Spleen (tissue), 11 donors: ENCODE results near the gene AHNAK2. TPM values are rescaled to one million over a fixed set of nuclear protein-coding genes. Genes with fewer than 3 reads are reported as not detected.
A peak's percentile ranks its signal among the peaks of the same experiment; 100 is the strongest.

Experiments
- DNase-seq: peaks from one replicate; pipeline ENCODE4 v3.0.0-alpha.2; 2020
- H3K27ac ChIP-seq, 8 donors: fragments of 200-600 bp; sonication (generic) in 7 of 8; 1 replicate in 4 of 8; 2 replicates in 4 of 8; pipeline versions ENCODE4 v1.5.0 to v1.8.0; 2016 to 2021; ENCODE audit warnings: inconsistent platforms in 4 of 8, mild to moderate bottlenecking in 4 of 8, moderate library complexity in 1 of 8
- H3K27me3 ChIP-seq, 7 donors: fragments of 200-600 bp; sonication (generic) in 6 of 7; replicated peaks in 1 of 7; 1 replicate in 4 of 7; 2 replicates in 3 of 7; pipeline versions ENCODE4 v1.5.0 to v1.8.0; 2016 to 2021; ENCODE audit warnings: inconsistent platforms in 3 of 7, mild to moderate bottlenecking in 1 of 7
- H3K36me3 ChIP-seq, 6 donors: fragments of 200-600 bp; sonication (generic) in 5 of 6; 1 replicate in 4 of 6; 2 replicates in 2 of 6; pipeline versions ENCODE4 v1.5.0 to v1.8.0; 2016 to 2021; ENCODE audit warnings: inconsistent platforms in 2 of 6
- H3K4me1 ChIP-seq, 6 donors: fragments of 200-600 bp; sonication (generic) in 5 of 6; 1 replicate in 3 of 6; 2 replicates in 3 of 6; pipeline versions ENCODE4 v1.5.0 to v1.8.0; 2016 to 2021; ENCODE audit warnings: inconsistent platforms in 3 of 6
- H3K4me3 ChIP-seq, 8 donors: fragments of 200-600 bp; sonication (generic) in 7 of 8; 1 replicate in 4 of 8; 2 replicates in 4 of 8; pipeline versions ENCODE4 v1.5.0 to v1.8.0; 2016 to 2021; ENCODE audit warnings: inconsistent platforms in 4 of 8, mild to moderate bottlenecking in 4 of 8, moderate library complexity in 2 of 8
- H3K9me3 ChIP-seq, 8 donors: fragments of 200-600 bp; sonication (generic) in 7 of 8; 1 replicate in 4 of 8; 2 replicates in 4 of 8; pipeline versions ENCODE4 v1.5.0 to v1.8.0; 2016 to 2021; ENCODE audit warnings: inconsistent platforms in 4 of 8
- CTCF ChIP-seq, 11 experiments: fragments of 200-600 bp in 7 of 11; fragments of 450-650 bp in 4 of 11; sonication (generic) in 4 of 11; IDR thresholded peaks in 8 of 11; conservative IDR thresholded peaks in 3 of 11; 1 replicate in 7 of 11; 2 replicates in 4 of 11; pipeline versions ENCODE4 v1.4.0 to v1.8.0; 2016 to 2021; ENCODE audit warnings: antibody characterized with exemption in 11 of 11, inconsistent platforms in 4 of 11, mild to moderate bottlenecking in 1 of 11
- POLR2A ChIP-seq, 3 donors: fragments of 450-650 bp; IDR thresholded peaks; one replicate each; pipeline ENCODE4 v1.5.1; 2017; ENCODE audit warnings: antibody characterized with exemption in 3 of 3, mild to moderate bottlenecking in 1 of 3
- POLR2AphosphoS5 ChIP-seq, 3 donors: sonication (generic); formaldehyde crosslinking; IDR thresholded peaks; one replicate each; pipeline ENCODE4 v1.5.1; 2017; ENCODE audit warnings: antibody characterized with exemption in 3 of 3
- whole genome bisulfite sequencing, 5 donors: extraction: QIAGEN DNeasy Blood & Tissue Kit in 3 of 5; methylation state at CpG; one replicate each; pipeline versions ENCODE4 v1.1.5 to v1.1.7; 2013 to 2018; 5-methylcytosine and 5-hydroxymethylcytosine counted together
- intact Hi-C: fragments of 100-400 bp; cut with DNase I; formaldehyde crosslinking; loops from one replicate; pipeline ENCODE4 v1.15.0; 2023; ENCODE audit warnings: low total_unique reads
- polyA plus RNA-seq, 3 donors: library from polyadenylated mRNA; stranded (reverse); fragments of 200-250 nt; gene quantifications; one replicate each; pipeline ENCODE4 v1.2.1, GENCODE V29; 2013
- total RNA-seq, 7 donors: library from RNA; depleted of rRNA in 3 of 7; stranded (reverse); fragments of >200 nt in 3 of 7; fragmentation: NEBNext Ultra II Directional in 4 of 7; extraction: Animal tissue kit (Norgen Biotek cat#: 25700) in 4 of 7; gene quantifications; one replicate each; pipeline versions ENCODE4 v1.1.0 to v1.2.1, GENCODE V29; 2016 to 2021
- donor health status: healthy with polysubstance abuse.
- donor health status: DM: no; HTN: no; CAD: no; lungs with moderate emphysema.
- donor health status: DM: no; HTN: no; CAD: no.
- donor health status: Bipolar disorder and iron deficiency.
- donor health status: healthy.
- donor health status: DM: no; HTN: no; CAD: no.
- donor health status: DM: yes; HTN: yes; CAD: no.

AHNAK2 gene
- total and polyA plus RNA-seq, 10 donors: 0.26 to 1.3 (median 0.71) TPM

- TF ChIP-seq POLR2A (IDR thresholded peaks at IDR 0.05) (no peak), POLR2AphosphoS5 (IDR thresholded peaks at IDR 0.05) (peak in 1 of 3 donors; percentile 30)
- Histone ChIP-seq H3K27ac (no peak overlapping the region), H3K36me3 (peaks cover 0 to 22% (median 0%) of the 10 kb centered on the region in 6 donors), H3K4me1 (no peaks in the 10 kb centered on the region), H3K27me3 (no peaks in the 10 kb centered on the region), H3K9me3 (peaks cover 0 to 5% (median 0%) of the 10 kb centered on the region in 8 donors), H3K4me3 (no peak overlapping the region)
- WGBS, 5 donors: 67 to 100% (median 82%) methylated on average over 3 of the region's 3 CpGs
- peak; percentile 61 for DNase-seq
- intact Hi-C loops: no loop called here
Measured at GRCh38 chr14:104999361-104999760, 21.2 kb upstream of the AHNAK2 start.

GRCh38 chr14:104998801-104999200, 20.6 kb upstream of the AHNAK2 start:
- H3K4me1 ChIP-seq: no peaks in the 10 kb centered on the region
- peaks cover 0 to 27% (median 0%) of the 10 kb centered on the region in 6 donors for H3K36me3 ChIP-seq
- H3K4me3 ChIP-seq: no peak overlapping the region
- DNase-seq: no peak
- 79 to 96% (median 90%) methylated on average over 4 to 5 of the region's 5 CpGs for WGBS, 5 donors
- no peaks in the 10 kb centered on the region for H3K27me3 ChIP-seq
- intact Hi-C loops: no loop called here
- no peak overlapping the region for H3K27ac ChIP-seq
- peaks cover 0 to 5% (median 0%) of the 10 kb centered on the region in 8 donors for H3K9me3 ChIP-seq
- no peak for TF ChIP-seq POLR2A (IDR thresholded peaks at IDR 0.05)
- no peak for TF ChIP-seq CTCF (IDR thresholded peaks at IDR 0.05 in 8 of 11, conservative IDR thresholded peaks at IDR 0.05 in 3 of 11)

DNA sequence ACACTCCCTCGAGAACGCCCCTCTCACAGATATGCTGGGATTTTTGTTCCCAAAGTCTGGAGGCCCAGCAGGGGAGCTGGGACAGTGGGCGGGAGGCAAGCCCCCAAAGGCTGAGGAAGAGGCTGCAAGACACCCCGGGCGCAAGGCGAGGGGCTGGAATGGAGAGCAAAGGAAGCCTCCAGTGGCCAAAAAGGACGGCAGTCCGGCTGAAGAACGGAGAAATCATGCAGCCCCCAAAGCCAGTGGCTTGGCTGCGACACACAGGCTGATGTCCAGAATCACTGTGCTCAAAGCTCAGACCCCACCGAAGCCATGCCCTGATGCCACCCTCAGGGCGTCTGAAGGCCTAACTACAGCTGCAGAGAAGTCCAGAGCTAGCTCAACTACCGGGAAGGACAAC, 18.3 kb upstream of the AHNAK2 start:
- WGBS, 5 donors: 93 to 96% (median 95%) methylated on average over 13 of the region's 13 CpGs
- peaks cover 0 to 43% (median 3%) of the 10 kb centered on the region in 6 donors for H3K36me3 ChIP-seq
- intact Hi-C loops: no loop called here

DNA sequence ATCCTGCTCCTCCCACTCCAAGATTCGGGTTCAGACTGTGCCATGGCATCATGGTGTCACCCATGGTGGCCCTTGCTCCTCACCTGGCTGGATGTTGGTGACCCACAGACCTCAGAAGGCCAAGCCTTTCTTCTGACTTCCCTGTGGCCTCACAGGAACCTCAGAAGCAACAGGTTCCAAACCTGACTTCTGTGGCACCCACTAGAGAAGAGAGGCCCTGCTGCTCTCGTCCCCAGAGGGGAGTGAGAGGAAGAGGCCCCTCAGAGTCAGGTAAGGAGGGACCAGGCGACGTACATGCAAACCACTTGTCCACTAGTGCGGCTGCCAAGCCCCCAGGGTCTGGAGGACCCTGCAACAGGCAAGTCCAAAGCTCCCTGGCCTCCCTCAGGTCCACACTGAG, 17.9 kb upstream of the AHNAK2 start:
- Histone ChIP-seq H3K27ac (no peak overlapping the region), H3K9me3 (peaks cover 0 to 5% (median 0%) of the 10 kb centered on the region in 8 donors), H3K4me1 (no peaks in the 10 kb centered on the region), H3K36me3 (peaks cover 0 to 43% (median 3%) of the 10 kb centered on the region in 6 donors), H3K4me3 (no peak overlapping the region), H3K27me3 (no peaks in the 10 kb centered on the region)
- WGBS, 5 donors: 85 to 94% (median 87%) methylated on average over 3 to 5 of the region's 5 CpGs
- no peak for TF ChIP-seq POLR2AphosphoS5 (IDR thresholded peaks at IDR 0.05)
- no peak for TF ChIP-seq POLR2A (IDR thresholded peaks at IDR 0.05)
- no peak for TF ChIP-seq CTCF (IDR thresholded peaks at IDR 0.05 in 8 of 11, conservative IDR thresholded peaks at IDR 0.05 in 3 of 11)
- no peak for DNase-seq
- intact Hi-C loops: no loop called here

More for the DNA sequence above, 18.3 kb upstream of the AHNAK2 start:
- Histone ChIP-seq H3K4me1 (no peaks in the 10 kb centered on the region), H3K4me3 (no peak overlapping the region), H3K27me3 (no peaks in the 10 kb centered on the region), H3K9me3 (peaks cover 0 to 5% (median 0%) of the 10 kb centered on the region in 8 donors), H3K27ac (no peak overlapping the region)
- DNase-seq: no peak
- no peak for TF ChIP-seq POLR2A (IDR thresholded peaks at IDR 0.05)
- no peak for TF ChIP-seq CTCF (IDR thresholded peaks at IDR 0.05 in 8 of 11, conservative IDR thresholded peaks at IDR 0.05 in 3 of 11)
- no peak for TF ChIP-seq POLR2AphosphoS5 (IDR thresholded peaks at IDR 0.05)

- DNase-seq: no peak
- Histone ChIP-seq H3K9me3 (peaks cover 0 to 5% (median 0%) of the 10 kb centered on the region in 8 donors), H3K27ac (no peak overlapping the region), H3K36me3 (peaks cover 0 to 43% (median 3%) of the 10 kb centered on the region in 6 donors), H3K4me1 (no peaks in the 10 kb centered on the region), H3K27me3 (no peaks in the 10 kb centered on the region), H3K4me3 (no peak overlapping the region)
- 76 to 87% (median 80%) methylated on average over 5 to 6 of the region's 6 CpGs for WGBS, 5 donors
- TF ChIP-seq POLR2A (IDR thresholded peaks at IDR 0.05) (no peak), POLR2AphosphoS5 (IDR thresholded peaks at IDR 0.05) (no peak)
- intact Hi-C loops: no loop called here
Measured at GRCh38 chr14:104994978-104995377, 16.8 kb upstream of the AHNAK2 start.
